ENCODE results near the gene ACTN3. TPM values are rescaled to one million over a fixed set of nuclear protein-coding genes. Genes with fewer than 3 reads are reported as not detected.

ACTN3 gene
- total RNA-seq, 2 experiments from 2014 or later = 0.14 to 0.22 TPM

DNA sequence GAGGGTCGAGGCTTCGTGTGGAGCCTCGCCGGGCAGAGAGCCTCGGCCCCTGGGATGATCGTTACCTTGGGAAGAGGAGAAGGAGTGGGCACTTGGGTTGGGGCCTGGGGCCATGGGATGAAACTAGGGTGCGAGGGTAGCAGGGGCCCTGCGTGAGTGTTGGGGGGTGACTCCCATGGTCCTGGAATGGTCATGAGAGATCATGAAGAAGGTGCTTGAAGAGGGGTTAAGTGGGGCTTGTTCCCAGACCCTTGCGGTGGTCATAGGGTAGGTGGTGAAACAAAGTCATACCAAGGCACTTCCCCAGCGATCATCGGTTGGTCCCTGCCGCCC, 46.6 kb downstream of the ACTN3 start:
- peaks cover 4% of the 10 kb centered on the region for H3K36me3 Mint-ChIP-seq (ENCODE audit: low read depth)
- H3K4me3 Mint-ChIP-seq = peak overlapping the region; percentile 98
- H3K4me1 Mint-ChIP-seq (ENCODE audit: low read depth) = peaks cover 23% of the 10 kb centered on the region
- no peaks in the 10 kb centered on the region for H3K27me3 ChIP-seq (ENCODE audit: control insufficient read depth in 1 of 2, insufficient read depth in 2 of 2, low read length in 2 of 2)
- H3K4me3 ChIP-seq (ENCODE audit: low read length) = peak overlapping the region; percentile 79
- DNase-seq = no peak
- TF ChIP-seq, protein P1, sequence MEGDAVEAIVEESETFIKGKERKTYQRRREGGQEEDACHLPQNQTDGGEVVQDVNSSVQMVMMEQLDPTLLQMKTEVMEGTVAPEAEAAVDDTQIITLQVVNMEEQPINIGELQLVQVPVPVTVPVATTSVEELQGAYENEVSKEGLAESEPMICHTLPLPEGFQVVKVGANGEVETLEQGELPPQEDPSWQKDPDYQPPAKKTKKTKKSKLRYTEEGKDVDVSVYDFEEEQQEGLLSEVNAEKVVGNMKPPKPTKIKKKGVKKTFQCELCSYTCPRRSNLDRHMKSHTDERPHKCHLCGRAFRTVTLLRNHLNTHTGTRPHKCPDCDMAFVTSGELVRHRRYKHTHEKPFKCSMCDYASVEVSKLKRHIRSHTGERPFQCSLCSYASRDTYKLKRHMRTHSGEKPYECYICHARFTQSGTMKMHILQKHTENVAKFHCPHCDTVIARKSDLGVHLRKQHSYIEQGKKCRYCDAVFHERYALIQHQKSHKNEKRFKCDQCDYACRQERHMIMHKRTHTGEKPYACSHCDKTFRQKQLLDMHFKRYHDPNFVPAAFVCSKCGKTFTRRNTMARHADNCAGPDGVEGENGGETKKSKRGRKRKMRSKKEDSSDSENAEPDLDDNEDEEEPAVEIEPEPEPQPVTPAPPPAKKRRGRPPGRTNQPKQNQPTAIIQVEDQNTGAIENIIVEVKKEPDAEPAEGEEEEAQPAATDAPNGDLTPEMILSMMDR (IDR thresholded peaks at IDR 0.05) = no peak
- no peaks in the 10 kb centered on the region for H3K36me3 ChIP-seq (ENCODE audit: insufficient read depth, low read length)
- no peak for ATAC-seq (ENCODE audit: poor library complexity)
- H3K4me1 ChIP-seq (ENCODE audit: insufficient read depth, low read length) = peaks cover 39% of the 10 kb centered on the region
- no peaks in the 10 kb centered on the region for H3K27me3 Mint-ChIP-seq
- no peaks in the 10 kb centered on the region for H3K9me3 ChIP-seq (ENCODE audit: control insufficient read depth in 1 of 2, insufficient read depth in 1 of 2, low read length in 2 of 2)
- H3K9me3 Mint-ChIP-seq = no peaks in the 10 kb centered on the region
- peak overlapping the region; percentile 85 for H3K27ac Mint-ChIP-seq
- peak overlapping the region; percentile 58 to 81 for H3K27ac ChIP-seq (ENCODE audit: low read depth in 1 of 2, low read length in 2 of 2)
- intact Hi-C loops (cut with DNase I, micrococcal nuclease) = loop anchor here (1.0 to 5.0 kb wide), 5 partner anchors 23 to 121 kb away; partner anchors contain the start of genes RBM4 (in 2 of the 2), RBM14 (in 1 of the 2) and RBM4B (in 1 of the 2)
- CTCF ChIA-PET = interaction anchor here (0.8 to 3.7 kb wide), 11 partner anchors 12 to 241 kb away, joined by 3 to 47 read pairs (median 5); partner anchors contain the start of genes RBM14, RBM4 and RBM4B
- POLR2A ChIA-PET = interaction anchor here (0.8 to 5.3 kb wide), 8 partner anchors 24 to 113 kb away, joined by 3 to 42 read pairs (median 12); partner anchors contain the start of genes DPP3, RBM14, RBM4 and RBM4B

DNA sequence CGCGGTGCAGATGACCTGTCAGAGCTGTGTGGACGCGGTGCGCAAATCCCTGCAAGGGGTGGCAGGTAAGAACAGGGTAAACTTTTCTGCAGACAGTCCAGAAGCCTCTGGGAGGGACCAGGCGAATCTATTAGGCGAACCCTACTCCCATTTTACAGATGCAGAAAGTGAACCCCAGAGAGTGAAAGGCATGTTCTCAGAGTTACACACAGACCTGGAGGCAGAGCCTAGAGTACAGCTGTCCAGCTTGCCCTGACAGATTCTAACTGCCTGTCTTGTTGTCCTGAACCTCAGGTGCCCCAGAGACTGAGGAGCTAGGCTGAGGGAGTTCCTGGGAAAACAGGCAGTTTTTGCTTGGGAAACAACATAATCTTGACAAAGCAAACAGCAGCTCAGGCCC, 46.9 kb downstream of the ACTN3 start:
- Mint-ChIP-seq H3K4me3 (peak overlapping the region; percentile 98), H3K27ac (peak overlapping the region; percentile 85), H3K4me1 (ENCODE audit: low read depth) (peaks cover 23% of the 10 kb centered on the region), H3K9me3 (no peaks in the 10 kb centered on the region), H3K27me3 (no peaks in the 10 kb centered on the region), H3K36me3 (ENCODE audit: low read depth) (peaks cover 4% of the 10 kb centered on the region)
- H3K9me3 ChIP-seq (ENCODE audit: control insufficient read depth in 1 of 2, insufficient read depth in 1 of 2, low read length in 2 of 2) = no peaks in the 10 kb centered on the region
- H3K4me1 ChIP-seq (ENCODE audit: insufficient read depth, low read length) = peaks cover 39% of the 10 kb centered on the region
- POLR2A ChIA-PET = interaction anchor here (0.5 to 5.3 kb wide), 7 partner anchors 24 to 113 kb away, joined by 3 to 42 read pairs (median 4); partner anchors contain the start of genes DPP3, RBM14, RBM4 and RBM4B
- ATAC-seq (ENCODE audit: poor library complexity) (no peak), DNase-seq (no peak)
- peak overlapping the region; percentile 79 for H3K4me3 ChIP-seq (ENCODE audit: low read length)
- no peaks in the 10 kb centered on the region for H3K27me3 ChIP-seq (ENCODE audit: control insufficient read depth in 1 of 2, insufficient read depth in 2 of 2, low read length in 2 of 2)
- TF ChIP-seq, protein P1 (IDR thresholded peaks at IDR 0.05) = no peak
- intact Hi-C loops (cut with DNase I, micrococcal nuclease) = loop anchor here (1.0 to 5.0 kb wide), 5 partner anchors 23 to 121 kb away; partner anchors contain the start of genes RBM4 (in 2 of the 2), RBM14 (in 1 of the 2) and RBM4B (in 1 of the 2)
- H3K27ac ChIP-seq (ENCODE audit: low read depth in 1 of 2, low read length in 2 of 2) = peak overlapping the region in 1 of 2 donors; percentile 58
- CTCF ChIA-PET = interaction anchor here (1.1 to 3.7 kb wide), 5 partner anchors 23 to 85 kb away, joined by 4 to 47 read pairs (median 12); partner anchors contain the start of genes RBM14 and RBM4B
- no peaks in the 10 kb centered on the region for H3K36me3 ChIP-seq (ENCODE audit: insufficient read depth, low read length)

DNA sequence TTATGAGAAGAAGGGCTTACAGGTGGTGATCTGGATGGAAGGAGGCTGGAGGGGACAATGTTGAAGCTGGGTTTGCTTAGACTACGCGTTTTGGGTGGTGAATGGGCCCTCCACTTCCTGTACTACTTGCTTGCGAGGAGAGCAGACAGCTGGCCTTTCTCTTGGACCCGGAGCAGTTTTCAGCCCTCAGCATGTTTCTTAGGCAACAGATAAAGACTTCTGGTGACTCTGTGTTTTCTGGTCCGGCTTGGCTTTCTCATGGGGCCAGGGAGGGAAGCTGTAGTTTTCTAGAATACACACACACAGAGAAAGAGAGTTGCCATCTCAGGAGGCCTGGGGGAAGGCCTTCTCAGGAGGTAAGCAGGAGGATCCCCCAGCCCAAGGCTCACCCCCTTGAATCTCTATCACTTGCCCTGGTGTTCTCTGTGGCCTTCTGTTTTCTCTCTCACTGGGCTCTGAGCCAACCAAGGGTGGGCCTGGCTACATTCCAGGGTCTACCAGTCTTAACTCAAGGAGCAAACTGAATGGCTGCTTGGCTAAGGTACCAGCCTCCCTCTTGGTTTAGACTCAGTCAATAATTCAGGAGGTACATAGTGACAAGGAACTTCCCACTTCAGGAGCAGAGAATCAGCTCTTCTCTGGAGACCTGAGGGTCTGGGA, 48.7 kb downstream of the ACTN3 start:
- no peak for ATAC-seq (ENCODE audit: poor library complexity)
- DNase-seq = no peak
- peaks cover 15% of the 10 kb centered on the region for H3K36me3 ChIP-seq (ENCODE audit: insufficient read depth, low read length)
- Mint-ChIP-seq H3K4me3 (peak overlapping the region; percentile 74), H3K27me3 (no peaks in the 10 kb centered on the region), H3K27ac (no peak overlapping the region), H3K9me3 (no peaks in the 10 kb centered on the region), H3K4me1 (ENCODE audit: low read depth) (peaks cover 23% of the 10 kb centered on the region), H3K36me3 (ENCODE audit: low read depth) (peaks cover 6% of the 10 kb centered on the region)
- no peaks in the 10 kb centered on the region for H3K9me3 ChIP-seq (ENCODE audit: control insufficient read depth in 1 of 2, insufficient read depth in 1 of 2, low read length in 2 of 2)
- ChIA-PET POLR2A (interaction anchor here (1.3 to 5.3 kb wide), 4 partner anchors 22 to 83 kb away, joined by 5 to 42 read pairs (median 30); partner anchors contain the start of genes RBM14, RBM4 and RBM4B), CTCF (interaction anchor here (1.1 to 2.2 kb wide), 2 partner anchors 43 to 83 kb away, joined by 4 to 12 read pairs; partner anchors contain the start of genes RBM4 and RBM4B)
- no peak overlapping the region for H3K27ac ChIP-seq (ENCODE audit: low read depth in 1 of 2, low read length in 2 of 2)
- TF ChIP-seq, protein P1 (IDR thresholded peaks at IDR 0.05) = no peak
- peaks cover 39% of the 10 kb centered on the region for H3K4me1 ChIP-seq (ENCODE audit: insufficient read depth, low read length)
- intact Hi-C loops (cut with DNase I, micrococcal nuclease) = no loop called here
- no peaks in the 10 kb centered on the region for H3K27me3 ChIP-seq (ENCODE audit: control insufficient read depth in 1 of 2, insufficient read depth in 2 of 2, low read length in 2 of 2)
- H3K4me3 ChIP-seq (ENCODE audit: low read length) = no peak overlapping the region

All from CD4-positive, alpha-beta T cell (primary cell).